NCI-H2107 (cell line): ENCODE results near the gene RNU6-9.

Experiments
- DNase-seq: peaks from one replicate; lab custom pipeline; 2025; lab: John Stamatoyannopoulos, UW

Gene RNU6-9

GRCh38 chr19:899336-900042 is 6.2 kb downstream of the RNU6-9 start:
- DNase-seq, result no peak

DNA sequence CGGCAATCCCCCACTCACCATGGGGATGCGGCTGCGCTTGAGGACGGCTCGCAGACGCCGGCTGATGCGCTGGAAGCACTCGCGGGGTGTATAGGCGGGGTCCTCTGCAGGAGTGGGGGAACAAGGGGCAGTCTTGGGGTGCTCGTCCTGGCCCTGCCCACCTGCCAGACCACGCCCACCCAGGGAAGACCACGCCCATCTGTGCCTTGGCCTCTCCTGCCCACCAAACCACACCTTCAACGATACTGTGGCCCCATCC is 6.7 kb downstream of the RNU6-9 start:
- DNase-seq, result no peak

GRCh38 chr19:900302-901111 is 7.2 kb downstream of the RNU6-9 start:
- no peak for DNase-seq

DNA sequence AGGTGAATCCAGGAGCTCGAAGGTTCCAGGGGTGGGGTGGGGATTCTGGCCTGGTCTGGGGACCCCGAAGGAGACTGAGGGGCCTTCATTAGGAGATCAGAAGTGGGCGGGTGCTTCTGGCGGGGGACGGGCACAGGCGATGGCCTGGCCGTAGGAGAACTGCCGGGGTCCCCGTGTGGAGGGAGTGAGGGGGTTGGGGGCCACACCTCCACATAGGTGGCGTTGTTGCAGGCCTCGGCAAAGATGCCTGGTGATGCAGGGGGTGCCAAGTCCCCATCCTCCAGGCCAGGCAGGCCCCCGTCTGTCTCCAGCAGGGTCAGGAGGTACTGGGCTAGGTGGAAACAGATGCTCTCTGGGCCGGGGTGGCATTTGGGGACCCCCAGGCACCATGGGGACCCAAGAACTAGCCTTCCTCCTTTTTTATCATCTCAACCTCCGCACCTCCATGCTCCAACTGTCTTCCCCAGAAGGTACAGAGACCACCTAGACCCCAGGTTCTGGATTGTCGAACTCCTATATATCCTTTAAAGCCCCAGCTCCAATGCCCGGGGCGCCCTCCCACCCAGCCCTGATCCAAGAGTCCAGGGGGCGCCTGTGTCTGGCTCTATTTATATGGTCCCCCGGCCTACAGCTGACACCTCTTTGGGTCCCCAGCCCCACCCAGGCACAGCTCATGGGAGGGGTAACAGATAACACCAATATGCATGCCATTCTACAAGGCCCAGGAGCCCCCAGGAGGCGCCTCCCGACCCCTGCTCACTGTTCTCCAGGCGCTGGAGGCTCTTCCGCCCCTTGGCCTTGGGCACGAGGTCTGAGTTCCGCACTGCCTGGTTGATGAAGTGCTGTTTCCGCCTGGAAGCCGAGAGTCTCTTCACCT is 8.2 kb downstream of the RNU6-9 start:
- DNase-seq, result no peak

DNA sequence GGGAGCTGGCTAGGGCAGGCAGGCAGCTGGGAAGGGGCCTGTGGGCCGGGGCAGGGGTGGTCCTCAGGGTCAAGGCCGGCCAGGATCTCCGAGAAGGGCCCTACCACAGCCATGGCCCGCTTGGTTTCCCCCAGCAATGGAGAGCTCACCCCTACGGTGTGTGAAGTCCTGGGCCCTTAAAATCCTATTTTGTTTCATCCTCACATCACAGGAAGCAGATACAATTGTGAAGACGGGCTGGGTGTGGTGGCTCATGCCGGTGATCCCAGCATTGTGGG is 8.7 kb downstream of the RNU6-9 start:
- DNase-seq, result no peak

GRCh38 chr19:902446-903226 is 9.4 kb downstream of the RNU6-9 start:
- DNase-seq, result no peak

GRCh38 chr19:903266-903797 is 10.0 kb downstream of the RNU6-9 start:
- DNase-seq, result peak; percentile 42

GRCh38 chr19:904545-904944 is 11.3 kb downstream of the RNU6-9 start:
- DNase-seq, result no peak

- DNase-seq, result no peak
These were observed 13.2 kb downstream of the RNU6-9 start for GRCh38 chr19:906480-906879.

DNA sequence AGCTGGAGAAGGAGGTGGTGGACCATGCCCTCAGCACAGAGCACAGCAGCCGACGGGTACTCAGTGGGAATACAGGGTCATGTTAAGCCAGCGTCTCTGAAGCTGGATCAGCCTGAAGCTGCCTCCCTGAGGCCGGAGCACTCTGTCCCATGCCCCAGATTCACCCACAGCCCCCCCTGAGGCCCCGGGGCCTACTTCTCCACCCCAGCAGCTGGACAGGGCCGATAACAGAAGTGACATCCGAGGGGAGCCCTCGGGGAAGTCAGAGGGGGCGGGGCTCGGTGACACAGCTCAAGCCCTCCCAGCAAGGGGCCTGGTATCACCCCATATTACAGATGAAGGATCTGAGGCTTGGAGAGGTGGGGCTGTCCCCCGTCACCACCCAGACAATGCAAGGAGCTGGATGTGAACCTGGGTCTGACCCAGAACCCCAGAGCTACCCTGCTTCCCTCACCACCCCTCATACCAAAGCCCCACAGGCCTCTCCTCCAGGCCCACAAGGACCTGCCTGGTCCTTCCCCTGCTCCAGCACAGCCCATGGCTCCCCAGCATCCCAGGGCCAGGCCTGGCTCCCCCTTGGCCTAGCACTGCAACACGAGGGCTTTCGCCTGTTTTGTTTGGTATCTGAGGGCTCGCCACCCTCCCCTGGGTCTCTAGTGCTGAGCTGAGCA is 14.0 kb downstream of the RNU6-9 start:
- DNase-seq, result no peak

DNA sequence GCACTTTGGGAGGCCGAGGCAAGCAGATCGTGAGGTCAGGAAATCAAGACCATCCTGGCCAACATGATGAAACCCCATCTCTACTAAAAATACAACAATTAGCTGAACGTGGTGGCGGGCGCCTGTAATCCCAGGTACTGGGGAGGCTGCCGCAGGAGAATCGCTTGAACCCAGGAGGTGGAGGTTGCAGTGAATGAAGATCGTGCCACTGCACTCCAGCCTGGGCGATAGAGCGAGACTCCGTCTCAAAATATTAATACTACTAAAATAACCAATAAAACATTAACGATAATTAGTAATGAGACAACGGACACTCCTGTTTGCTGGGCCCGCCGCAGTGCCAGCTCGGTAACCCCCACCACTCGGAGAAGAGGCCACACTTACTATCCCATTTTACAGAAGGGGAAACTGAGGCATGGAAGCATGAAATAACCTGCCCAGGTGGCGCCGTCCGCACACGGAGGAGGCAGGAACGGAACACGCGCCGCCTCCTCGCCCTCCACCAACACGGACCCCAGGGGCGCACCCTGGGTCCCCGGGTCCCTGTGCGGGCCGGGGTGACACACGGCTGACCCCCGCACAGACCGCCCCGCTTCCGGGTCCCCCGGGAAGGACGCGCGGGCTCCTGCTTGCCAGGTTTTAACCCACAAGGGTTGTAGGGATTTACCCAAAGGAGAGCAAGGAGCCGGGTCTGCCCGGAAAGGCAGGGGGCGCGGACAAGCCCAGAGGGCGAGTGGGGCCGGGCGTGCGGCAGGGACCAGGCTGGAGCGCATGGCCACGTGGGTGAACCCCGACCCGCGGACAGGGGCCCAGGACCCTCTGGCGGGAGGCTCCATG is 18.1 kb downstream of the RNU6-9 start:
- DNase-seq, result no peak

GRCh38 chr19:912181-913079 is 19.1 kb downstream of the RNU6-9 start:
- DNase-seq, result no peak

DNA sequence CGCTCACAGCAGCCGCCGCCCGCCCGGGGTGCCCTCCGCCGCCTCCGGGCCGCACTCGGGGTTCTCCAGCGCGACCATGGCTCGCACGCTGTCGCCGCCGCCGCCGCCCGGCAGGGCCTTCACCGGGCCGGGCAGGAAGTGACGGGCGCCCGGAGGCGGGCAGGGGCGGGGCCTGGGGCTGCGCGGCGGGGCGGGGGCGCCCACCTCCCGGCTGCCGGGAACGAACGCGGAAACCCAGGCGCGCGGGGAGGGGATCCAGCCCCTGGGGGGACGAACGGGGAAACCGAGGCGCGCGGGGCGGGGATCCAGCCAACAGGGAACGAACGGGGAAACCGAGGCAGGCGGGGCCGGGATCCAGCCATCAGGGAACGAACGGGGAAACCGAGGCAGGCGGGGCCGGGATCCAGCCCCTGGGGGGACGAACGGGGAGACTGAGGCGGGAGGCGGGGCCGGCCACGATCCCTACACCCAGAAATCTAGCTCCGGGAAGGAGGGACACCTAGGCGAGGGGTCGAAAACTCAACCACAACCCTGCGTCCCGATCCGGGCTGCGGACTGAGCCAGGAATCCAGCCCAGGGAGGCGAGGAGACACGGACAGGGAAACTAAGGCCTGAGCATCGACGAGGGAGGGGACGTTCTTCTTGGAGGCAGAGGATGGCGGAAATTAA is 19.9 kb downstream of the RNU6-9 start, which contains the start of gene R3HDM4:
R3HDM4 (minus strand) TSS at position 140 of the 669 bp plus-strand sequence; CDS start at position 78, 62 bp downstream.
- no peak for DNase-seq

- DNase-seq, result no peak
These were observed 23.5 kb downstream of the RNU6-9 start for GRCh38 chr19:916645-917322.

GRCh38 chr19:917323-918151 is 24.3 kb downstream of the RNU6-9 start, which contains the start of gene KISS1R:
Gene KISS1R, plus strand, starts transcription at chr19:917333. Its CDS starts 170 bp downstream, at chr19:917503.
- DNase-seq, result no peak

DNA sequence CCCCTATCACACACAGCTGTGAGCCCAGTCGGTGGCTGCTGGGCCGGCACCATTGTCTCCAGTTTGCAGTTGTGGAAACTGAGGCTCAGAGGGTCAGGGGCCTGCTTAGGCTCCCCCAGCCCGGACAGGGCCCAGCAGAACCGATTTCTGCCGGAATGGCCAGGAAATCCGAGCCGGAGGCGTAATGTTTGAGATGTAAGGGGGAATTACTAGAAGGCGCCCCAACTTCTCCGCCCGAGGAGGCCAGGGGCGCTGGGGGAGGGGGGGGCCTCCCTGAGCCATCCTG is 24.8 kb downstream of the RNU6-9 start:
- DNase-seq, result no peak

DNA sequence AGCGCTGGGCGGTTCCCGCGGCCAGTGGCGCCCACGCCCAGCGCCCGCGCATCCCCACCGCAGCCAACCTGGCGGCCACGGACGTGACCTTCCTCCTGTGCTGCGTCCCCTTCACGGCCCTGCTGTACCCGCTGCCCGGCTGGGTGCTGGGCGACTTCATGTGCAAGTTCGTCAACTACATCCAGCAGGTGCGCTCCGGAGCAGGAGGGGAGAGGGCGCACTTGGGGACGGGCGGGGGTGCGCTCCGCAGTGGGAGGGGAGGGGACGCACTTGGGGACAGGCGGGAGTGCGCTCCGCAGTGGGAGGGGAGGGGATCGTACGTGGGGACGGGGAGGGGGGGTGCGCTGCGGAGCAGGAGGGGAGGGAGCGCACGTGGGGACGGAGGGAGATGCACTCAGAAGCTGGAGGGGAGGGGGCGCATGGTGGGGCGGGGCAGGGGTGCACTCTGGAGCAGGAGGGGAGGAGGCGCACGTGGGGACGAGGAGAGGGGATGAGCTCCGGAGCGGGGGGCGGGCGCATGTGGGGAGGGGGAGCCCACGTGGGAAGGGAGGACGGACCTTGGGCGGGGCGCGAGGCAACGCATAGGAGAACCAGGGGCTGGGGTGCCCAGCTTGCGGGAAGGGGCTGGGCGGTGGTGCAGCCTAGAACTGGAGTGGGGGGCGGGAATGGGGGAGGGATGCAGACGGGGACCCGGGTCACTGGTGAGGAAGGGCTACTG is 25.4 kb downstream of the RNU6-9 start:
- DNase-seq, result no peak
